NB4 (cell line): ENCODE measurements around the gene RPS6KC1.

Source experiments
- CTCF ChIP-seq: IDR thresholded peaks from one replicate; pipeline ENCODE4 v1.5.1; 2012; ENCODE audit warnings: low read depth, low read length
- MAX ChIP-seq: IDR thresholded peaks from 2 replicates; pipeline ENCODE4 v1.6.1; 2011; ENCODE audit warnings: low read depth, low read length

GRCh38 chr1:213135572-213135971, 84.5 kb downstream of the RPS6KC1 start:
- TF ChIP-seq MAX, result no peak
- TF ChIP-seq CTCF, result no peak
